ENCODE results near the gene SCUBE3.

Gene SCUBE3

GRCh38 chr6:35260591-35261570 lies 47.1 kb downstream of the SCUBE3 start:
- FAIRE-seq (no peak), DNase-seq (ENCODE audit: extremely low spot score, insufficient read length, low read depth) (no peak)

GRCh38 chr6:35262596-35262995 lies 48.8 kb downstream of the SCUBE3 start:
- no peak for DNase-seq (ENCODE audit: extremely low spot score, insufficient read length, low read depth)
- no peak for FAIRE-seq

- FAIRE-seq = no peak
Observed at GRCh38 chr6:35264550-35265274, 51.0 kb downstream of the SCUBE3 start.

GRCh38 chr6:35265523-35265922 lies 51.8 kb downstream of the SCUBE3 start:
- no peak for FAIRE-seq
- DNase-seq (ENCODE audit: extremely low spot score, insufficient read length, low read depth) = no peak

More at GRCh38 chr6:35264550-35265274, 51.0 kb downstream of the SCUBE3 start:
- DNase-seq (ENCODE audit: extremely low spot score, insufficient read length, low read depth) = no peak

GRCh38 chr6:35267446-35267845 lies 53.7 kb downstream of the SCUBE3 start:
- DNase-seq (ENCODE audit: extremely low spot score, insufficient read length, low read depth) (no peak), FAIRE-seq (no peak)

- no peak for FAIRE-seq
- DNase-seq (ENCODE audit: extremely low spot score, insufficient read length, low read depth) = no peak
Observed at GRCh38 chr6:35267897-35268296, 54.1 kb downstream of the SCUBE3 start.

- DNase-seq (ENCODE audit: extremely low spot score, insufficient read length, low read depth) (no peak), FAIRE-seq (no peak)
Observed at GRCh38 chr6:35272005-35272404, 58.2 kb downstream of the SCUBE3 start.

GRCh38 chr6:35273822-35274559 lies 60.2 kb downstream of the SCUBE3 start:
- FAIRE-seq (no peak), DNase-seq (ENCODE audit: extremely low spot score, insufficient read length, low read depth) (no peak)

- DNase-seq (ENCODE audit: extremely low spot score, insufficient read length, low read depth) (no peak), FAIRE-seq (no peak)
Observed at GRCh38 chr6:35275744-35276260, 62.0 kb downstream of the SCUBE3 start.

GRCh38 chr6:35278708-35279107 lies 65.0 kb downstream of the SCUBE3 start:
- no peak for FAIRE-seq
- no peak for DNase-seq (ENCODE audit: extremely low spot score, insufficient read length, low read depth)

GRCh38 chr6:35280903-35281302 lies 67.1 kb downstream of the SCUBE3 start:
- DNase-seq (ENCODE audit: extremely low spot score, insufficient read length, low read depth) = no peak
- FAIRE-seq = no peak

GRCh38 chr6:35282472-35282871 lies 68.7 kb downstream of the SCUBE3 start:
- DNase-seq (ENCODE audit: extremely low spot score, insufficient read length, low read depth) = no peak

GRCh38 chr6:35283361-35283760 lies 69.6 kb downstream of the SCUBE3 start:
- DNase-seq (ENCODE audit: extremely low spot score, insufficient read length, low read depth) (no peak), FAIRE-seq (no peak)

More at GRCh38 chr6:35282472-35282871, 68.7 kb downstream of the SCUBE3 start:
- FAIRE-seq = no peak

- DNase-seq (ENCODE audit: extremely low spot score, insufficient read length, low read depth) = no peak
- FAIRE-seq = no peak
Observed at GRCh38 chr6:35287671-35288396, 74.1 kb downstream of the SCUBE3 start.

- FAIRE-seq = no peak
- no peak for DNase-seq (ENCODE audit: extremely low spot score, insufficient read length, low read depth)
Observed at GRCh38 chr6:35288834-35289233, 75.1 kb downstream of the SCUBE3 start.

GRCh38 chr6:35291491-35291890 lies 77.7 kb downstream of the SCUBE3 start:
- DNase-seq (ENCODE audit: extremely low spot score, insufficient read length, low read depth) = no peak
- FAIRE-seq = no peak

- FAIRE-seq = no peak
- DNase-seq (ENCODE audit: extremely low spot score, insufficient read length, low read depth) = no peak
Observed at GRCh38 chr6:35292494-35292893, 78.7 kb downstream of the SCUBE3 start.

GRCh38 chr6:35293681-35294080 lies 79.9 kb downstream of the SCUBE3 start:
- DNase-seq (ENCODE audit: extremely low spot score, insufficient read length, low read depth) = no peak
- FAIRE-seq = no peak

GRCh38 chr6:35294308-35294945 lies 80.7 kb downstream of the SCUBE3 start:
- no peak for DNase-seq (ENCODE audit: extremely low spot score, insufficient read length, low read depth)
- peak; percentile 80 for FAIRE-seq
